Vagina (tissue), 2 donors: ENCODE measurements around the gene GOLPH3L. TPM values are rescaled to one million over a fixed set of nuclear protein-coding genes. Genes with fewer than 3 reads are reported as not detected.
"Not testable (repeated sequence)": the region's sequence is repeated elsewhere in the genome, so short reads cannot be mapped to it uniquely, and the experiment has no call there.

Experiments used
- DNase-seq, 2 donors: peaks; one replicate each; pipeline ENCODE4 v3.0.0-alpha.2; 2017; ENCODE audit errors: extremely low spot score in 2 of 2
- H3K27ac ChIP-seq: fragments of 200-600 bp; sonication (generic); one replicate; pipeline ENCODE4 v1.5.1; 2019
- H3K27me3 ChIP-seq: fragments of 200-600 bp; sonication (generic); one replicate; pipeline ENCODE4 v1.5.1; 2019
- H3K36me3 ChIP-seq, 2 donors: fragments of 200-600 bp; sonication (generic); one replicate each; pipeline ENCODE4 v1.5.1; 2017 to 2019
- H3K4me1 ChIP-seq: fragments of 200-600 bp; sonication (generic); one replicate; pipeline ENCODE4 v1.5.1; 2019
- H3K4me3 ChIP-seq, 2 donors: fragments of 200-600 bp; sonication (generic); 1 replicate in 1 of 2; 2 replicates in 1 of 2; pipeline ENCODE4 v1.5.1; 2016 to 2019
- H3K9me3 ChIP-seq: fragments of 200-600 bp; sonication (generic); one replicate; pipeline ENCODE4 v1.5.1; 2019
- POLR2A ChIP-seq, 2 donors: fragments of 450-650 bp; IDR thresholded peaks; one replicate each; pipeline ENCODE4 v1.6.1; 2017; ENCODE audit warnings: antibody characterized with exemption in 2 of 2, mild to moderate bottlenecking in 2 of 2, moderate library complexity in 2 of 2
- POLR2AphosphoS5 ChIP-seq, 2 donors: sonication (generic); formaldehyde crosslinking; IDR thresholded peaks; one replicate each; pipeline ENCODE4 v1.9.0; 2017; ENCODE audit warnings: antibody characterized with exemption in 2 of 2, mild to moderate bottlenecking in 2 of 2, low read depth in 1 of 2; ENCODE audit not compliant: insufficient read depth in 1 of 2
- intact Hi-C: fragments of 100-400 bp; cut with DNase I; formaldehyde crosslinking; loops from one replicate; pipeline ENCODE4 v1.15.1; 2023
- total RNA-seq: library from RNA; depleted of rRNA; stranded (reverse); fragments of >200 nt; gene quantifications from one replicate; pipeline ENCODE4 v1.2.3, GENCODE V29; 2016
- TF ChIP-seq, protein P1 (sequence below), 3 experiments: fragments of 450-650 bp in 2 of 3; fragments of 200-600 bp in 1 of 3; sonication (generic) in 1 of 3; IDR thresholded peaks; one replicate each; pipeline ENCODE4 v1.5.1; 2017 to 2019; ENCODE audit warnings: antibody characterized with exemption in 3 of 3, mild to moderate bottlenecking in 2 of 3, moderate library complexity in 2 of 3

GOLPH3L gene
- total RNA-seq, 1 donor from 2014 or later = 21.9 TPM

DNA sequence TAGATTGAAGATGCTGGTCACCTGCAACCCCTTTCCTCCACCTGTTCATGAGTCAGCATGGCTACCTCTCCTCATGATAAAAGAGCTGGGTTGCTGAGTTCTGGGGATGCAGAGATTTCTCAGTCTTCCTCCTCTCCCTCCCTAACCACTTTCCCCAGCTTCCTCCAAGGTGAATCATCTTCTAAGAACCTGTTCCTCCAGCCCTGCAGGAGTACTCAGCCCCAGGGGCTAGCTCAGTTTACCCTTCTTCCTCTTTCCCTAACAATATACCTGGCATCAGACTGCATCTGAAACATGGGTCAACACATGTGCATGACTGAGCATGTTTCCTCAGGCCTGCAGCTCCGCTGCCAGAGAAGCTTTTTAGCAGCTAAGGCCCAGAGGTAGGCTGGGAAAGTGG is 72.8 kb downstream of the GOLPH3L start:
- TF ChIP-seq POLR2AphosphoS5 (IDR thresholded peaks at IDR 0.05; ENCODE audit: insufficient read depth in 1 of 2, low read depth in 1 of 2) = peak in 1 of 2 donors; percentile 67
- Histone ChIP-seq H3K27ac (peak overlapping the region; percentile 53), H3K36me3 (peaks cover 0 to 42% of the 10 kb centered on the region in 2 donors), H3K4me1 (peaks cover 85% of the 10 kb centered on the region)
- DNase-seq = peak in 1 of 2 donors; percentile 85
- H3K27me3 ChIP-seq, intact Hi-C loops, H3K9me3 ChIP-seq, H3K4me3 ChIP-seq: not testable (repeated sequence)

DNA sequence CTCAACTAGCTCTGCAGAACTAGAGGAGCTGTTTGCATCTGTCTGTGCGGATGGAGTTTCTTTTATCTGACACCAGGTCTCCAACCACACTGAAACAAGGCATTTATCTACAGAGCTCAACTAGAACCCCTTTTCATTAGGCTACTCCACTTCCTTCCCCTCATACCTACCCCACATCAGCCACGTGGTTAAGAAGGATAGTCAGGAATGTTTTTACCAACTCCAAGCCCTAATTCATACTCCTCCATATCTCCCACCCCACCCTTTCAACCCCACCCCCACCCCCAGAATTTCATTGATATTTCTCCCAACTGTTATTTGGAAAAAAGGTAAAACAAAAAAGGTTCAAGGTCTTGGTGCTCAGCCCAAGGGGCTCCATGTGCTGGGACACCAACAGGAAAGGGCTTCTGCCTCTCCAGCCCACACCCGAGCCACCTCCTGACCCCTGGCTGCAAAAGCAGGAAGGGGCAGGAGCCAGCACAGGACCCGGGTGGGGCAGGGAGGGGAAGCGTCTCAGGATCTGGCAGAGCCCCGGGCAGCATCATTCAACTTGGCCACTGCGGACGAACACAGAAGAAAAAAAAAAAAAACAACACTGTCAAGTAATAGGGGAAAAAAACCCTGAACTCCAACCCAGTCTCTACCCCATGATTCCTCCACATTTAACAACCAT is 74.5 kb downstream of the GOLPH3L start:
- Histone ChIP-seq H3K4me1 (peaks cover 73% of the 10 kb centered on the region), H3K27me3 (no peaks in the 10 kb centered on the region), H3K36me3 (peaks cover 0 to 48% of the 10 kb centered on the region in 2 donors), H3K4me3 (no peak overlapping the region), H3K9me3 (no peaks in the 10 kb centered on the region), H3K27ac (peak overlapping the region; percentile 53)
- TF ChIP-seq POLR2AphosphoS5 (IDR thresholded peaks at IDR 0.05; ENCODE audit: insufficient read depth in 1 of 2, low read depth in 1 of 2) = peak in 1 of 2 donors; percentile 9
- TF ChIP-seq POLR2A (IDR thresholded peaks at IDR 0.05) = no peak
- peak in 1 of 2 donors; percentile 83 for DNase-seq
- intact Hi-C loops = no loop called here

DNA sequence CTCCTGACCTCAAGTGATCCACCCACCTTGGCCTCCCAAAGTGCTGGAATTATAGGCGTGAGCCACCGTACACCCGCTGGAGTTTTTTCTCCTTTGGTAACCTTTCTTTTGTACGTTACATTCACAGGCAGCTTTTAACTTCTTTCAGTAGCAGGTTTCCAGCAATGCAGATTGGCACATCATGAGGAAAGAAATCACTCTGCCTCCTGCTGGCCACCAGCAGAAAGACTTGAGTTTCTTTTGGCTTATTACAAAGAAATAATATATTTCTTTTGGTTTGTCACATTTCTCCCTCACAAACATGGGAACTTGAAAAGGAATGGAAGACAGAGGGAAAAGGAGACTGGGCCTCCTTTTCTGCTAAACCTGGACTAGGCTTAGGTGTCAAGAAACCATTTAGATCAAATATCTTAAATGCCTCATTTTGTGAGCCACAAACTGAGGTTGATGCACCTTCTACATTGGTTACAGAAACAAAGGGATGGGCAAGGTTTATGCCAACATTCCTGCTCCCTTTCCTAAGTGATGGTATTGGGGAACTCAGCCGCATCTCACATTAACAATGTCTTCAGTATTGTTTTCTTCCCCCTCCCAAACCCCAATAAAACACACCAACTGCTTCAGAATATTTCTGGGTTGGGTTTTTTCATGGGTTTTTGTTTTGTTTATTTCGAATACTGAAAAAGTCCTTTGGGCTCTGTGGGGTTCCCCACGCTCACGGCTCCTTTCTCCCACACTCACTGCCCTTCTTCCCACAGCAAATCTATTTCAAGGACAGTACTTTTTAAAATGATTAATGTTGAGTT is 75.3 kb downstream of the GOLPH3L start:
- TF ChIP-seq, protein P1, sequence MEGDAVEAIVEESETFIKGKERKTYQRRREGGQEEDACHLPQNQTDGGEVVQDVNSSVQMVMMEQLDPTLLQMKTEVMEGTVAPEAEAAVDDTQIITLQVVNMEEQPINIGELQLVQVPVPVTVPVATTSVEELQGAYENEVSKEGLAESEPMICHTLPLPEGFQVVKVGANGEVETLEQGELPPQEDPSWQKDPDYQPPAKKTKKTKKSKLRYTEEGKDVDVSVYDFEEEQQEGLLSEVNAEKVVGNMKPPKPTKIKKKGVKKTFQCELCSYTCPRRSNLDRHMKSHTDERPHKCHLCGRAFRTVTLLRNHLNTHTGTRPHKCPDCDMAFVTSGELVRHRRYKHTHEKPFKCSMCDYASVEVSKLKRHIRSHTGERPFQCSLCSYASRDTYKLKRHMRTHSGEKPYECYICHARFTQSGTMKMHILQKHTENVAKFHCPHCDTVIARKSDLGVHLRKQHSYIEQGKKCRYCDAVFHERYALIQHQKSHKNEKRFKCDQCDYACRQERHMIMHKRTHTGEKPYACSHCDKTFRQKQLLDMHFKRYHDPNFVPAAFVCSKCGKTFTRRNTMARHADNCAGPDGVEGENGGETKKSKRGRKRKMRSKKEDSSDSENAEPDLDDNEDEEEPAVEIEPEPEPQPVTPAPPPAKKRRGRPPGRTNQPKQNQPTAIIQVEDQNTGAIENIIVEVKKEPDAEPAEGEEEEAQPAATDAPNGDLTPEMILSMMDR (IDR thresholded peaks at IDR 0.05) = peak; percentile 8 to 62 (median 17)
- peak in 1 of 2 donors; percentile 30 for TF ChIP-seq POLR2AphosphoS5 (IDR thresholded peaks at IDR 0.05; ENCODE audit: insufficient read depth in 1 of 2, low read depth in 1 of 2)
- no peak for TF ChIP-seq POLR2A (IDR thresholded peaks at IDR 0.05)
- intact Hi-C loops = no loop called here
- H3K27ac ChIP-seq = peak overlapping the region; percentile 53
- DNase-seq = no peak
- peaks cover 65% of the 10 kb centered on the region for H3K4me1 ChIP-seq
- no peak overlapping the region for H3K4me3 ChIP-seq
- H3K36me3 ChIP-seq = peaks cover 0 to 49% of the 10 kb centered on the region in 2 donors
- H3K9me3 ChIP-seq = no peaks in the 10 kb centered on the region
- no peaks in the 10 kb centered on the region for H3K27me3 ChIP-seq

DNA sequence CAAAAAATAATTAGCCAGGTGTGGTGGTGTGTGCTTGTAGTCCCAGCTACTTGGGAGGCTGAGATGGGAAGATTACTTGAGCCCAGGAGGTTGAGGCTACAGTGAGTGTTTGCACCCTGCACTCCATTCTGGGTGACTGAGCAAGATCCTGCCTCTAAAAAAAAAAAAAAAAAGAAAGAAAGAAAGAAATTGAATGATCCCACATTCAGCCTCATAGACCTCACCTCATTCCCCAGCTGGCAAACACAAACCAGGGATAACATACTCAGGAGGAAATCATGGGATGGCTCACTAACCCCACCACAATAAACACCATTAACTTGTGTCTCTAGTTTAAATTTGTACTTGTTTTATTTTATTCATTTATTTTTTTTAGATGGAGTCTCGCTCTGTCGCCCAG is 76.0 kb downstream of the GOLPH3L start:
- Histone ChIP-seq H3K36me3 (peaks cover 0 to 44% of the 10 kb centered on the region in 2 donors), H3K4me1 (peaks cover 57% of the 10 kb centered on the region), H3K27ac (peak overlapping the region; percentile 53), H3K27me3 (no peaks in the 10 kb centered on the region), H3K4me3 (no peak overlapping the region), H3K9me3 (no peaks in the 10 kb centered on the region)
- TF ChIP-seq, protein P1 (IDR thresholded peaks at IDR 0.05) = no peak
- TF ChIP-seq POLR2AphosphoS5 (IDR thresholded peaks at IDR 0.05; ENCODE audit: insufficient read depth in 1 of 2, low read depth in 1 of 2) (no peak), POLR2A (IDR thresholded peaks at IDR 0.05) (no peak)
- intact Hi-C loops = no loop called here
- DNase-seq = no peak

DNA sequence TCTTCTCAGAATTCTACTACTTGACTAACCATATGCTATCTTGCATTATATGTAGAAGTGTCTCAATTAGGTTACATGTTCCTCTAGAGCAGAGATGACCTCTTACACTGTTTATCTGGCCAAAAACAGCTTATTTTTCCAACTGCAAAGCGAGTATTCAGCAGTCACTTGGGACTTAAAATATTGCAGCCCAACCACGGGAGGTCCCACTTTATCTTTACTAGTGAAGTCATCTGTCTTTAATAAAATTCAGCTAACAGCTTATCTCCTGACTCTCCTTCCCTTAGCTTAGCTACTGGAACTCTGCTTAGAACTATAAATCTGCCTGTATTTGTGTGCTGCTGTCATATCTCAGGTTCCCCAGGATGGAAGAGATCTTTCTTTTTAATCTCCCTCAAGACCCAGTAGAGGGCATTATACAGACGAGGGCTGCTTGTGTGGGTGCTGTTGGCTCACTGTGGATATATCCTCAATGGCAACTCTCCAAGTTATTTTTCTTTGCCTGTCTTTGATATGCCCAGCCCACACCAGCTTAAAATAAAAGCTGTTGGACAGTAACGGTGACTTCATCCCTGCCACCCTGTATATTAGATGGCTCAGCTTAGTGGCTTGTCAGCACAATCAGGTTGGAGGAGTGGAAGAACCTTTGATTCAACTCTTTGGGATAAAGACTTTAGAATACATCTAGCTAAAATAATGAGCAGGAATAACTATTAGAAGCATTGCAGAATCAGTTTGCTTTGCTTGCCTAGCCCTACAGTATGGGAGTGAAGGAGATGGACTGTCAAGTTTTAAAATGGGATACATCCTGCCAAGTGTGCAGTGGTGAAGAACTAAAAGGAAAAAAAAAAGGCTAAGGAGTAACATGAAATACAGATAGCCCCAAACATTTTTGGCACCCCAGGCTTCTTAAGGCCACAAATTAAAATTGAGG is 77.1 kb downstream of the GOLPH3L start:
- no peak for DNase-seq
- peak in 1 of 2 donors; percentile 49 for TF ChIP-seq POLR2AphosphoS5 (IDR thresholded peaks at IDR 0.05; ENCODE audit: insufficient read depth in 1 of 2, low read depth in 1 of 2)
- TF ChIP-seq, protein P1 (IDR thresholded peaks at IDR 0.05) = peak in 1 of 3 experiments; percentile 4
- TF ChIP-seq POLR2A (IDR thresholded peaks at IDR 0.05) = no peak
- Histone ChIP-seq H3K36me3 (peaks cover 0 to 34% of the 10 kb centered on the region in 2 donors), H3K27me3 (no peaks in the 10 kb centered on the region), H3K9me3 (no peaks in the 10 kb centered on the region), H3K27ac (peak overlapping the region; percentile 53), H3K4me1 (peaks cover 53% of the 10 kb centered on the region), H3K4me3 (no peak overlapping the region)
- intact Hi-C loops = loop anchor here (5.0 kb wide), 1 partner anchor 43 kb away; the partner anchor contains the start of gene MCL1
